K562 (cell line): Measurements from ENCODE around the gene ZBTB47. TPM values are rescaled to one million over a fixed set of nuclear protein-coding genes. Genes with fewer than 3 reads are reported as not detected.

ENCODE experiments used
- ATAC-seq: fragments of 200-7000 bp; cut with Tn5 transposase; 3 replicates; pipeline ENCODE4 v1.9.1; 2020; ENCODE audit warnings: moderate library complexity
- BruUV-seq: library from RNA; stranded (reverse); fragments of 400-500 nt; replicated peaks from 2 replicates; lab custom pipeline; 2021; lab: Mats Ljungman, UMichigan
- CTCF ChIA-PET: fragments of 300-600 bp; formaldehyde crosslinking; extraction: SDS; loops from one replicate; lab custom pipeline; 2021; ENCODE audit warnings: low intra/inter-chr PET ratio; lab: Yijun Ruan, JAX
- POLR2A ChIA-PET: fragments of 300-600, 350-650 bp; sonication (Branson Sonifier 250); formaldehyde crosslinking; extraction: SDS; loops from one replicate; lab custom pipeline; 2021; ENCODE audit warnings: antibody characterized with exemption, inconsistent platforms; lab: Yijun Ruan, JAX
- DNase-seq, 4 experiments: peaks; one replicate each; pipeline versions ENCODE4 v3.0.0 to v3.0.0-alpha.2; 2011 to 2018; ENCODE audit warnings: low spot score in 3 of 4, mixed read lengths in 3 of 4; ENCODE audit errors: extremely low read depth in 1 of 4
- FAIRE-seq: peaks from 2 replicates; lab custom pipeline; 2011; peaks lifted over from hg19 to GRCh38; lab: Jason Lieb, UNC
- H2AFZ ChIP-seq: 2 replicates; pipeline ENCODE4 v1.6.0; 2011; ENCODE audit warnings: low read depth, low read length, control low read depth, inconsistent platforms
- H3K27ac ChIP-seq: fragments of 200-600 bp; 3 replicates; pipeline ENCODE4 v1.8.0; 2011; ENCODE audit warnings: low read depth, mild to moderate bottlenecking, control low read depth, inconsistent platforms, low read length, moderate library complexity, mixed read lengths; ENCODE audit errors: extremely low read depth
- H3K27me3 ChIP-seq, 2 experiments: fragments of 300-600 bp in 1 of 2; 2 replicates in 1 of 2; 3 replicates in 1 of 2; pipeline versions ENCODE4 v1.6.0 to v1.8.0; 2011; ENCODE audit warnings: inconsistent platforms in 2 of 2, low read length in 2 of 2, mild to moderate bottlenecking in 1 of 2, mixed read lengths in 1 of 2, moderate library complexity in 1 of 2; ENCODE audit not compliant: control insufficient read depth in 2 of 2, insufficient read depth in 2 of 2
- H3K36me3 ChIP-seq: fragments of 300-600 bp; 3 replicates; pipeline ENCODE4 v1.8.0; 2011; ENCODE audit warnings: mild to moderate bottlenecking, low read length, inconsistent platforms; ENCODE audit not compliant: control insufficient read depth, insufficient read depth
- H3K4me1 ChIP-seq, 2 experiments: fragments of 200-600 bp in 1 of 2; replicated peaks in 1 of 2; 2 replicates in 1 of 2; 3 replicates in 1 of 2; pipeline versions ENCODE4 v1.5.1 to v1.8.0; 2011; ENCODE audit warnings: inconsistent platforms in 2 of 2, low read length in 2 of 2, mild to moderate bottlenecking in 1 of 2, mixed read lengths in 1 of 2, moderate library complexity in 1 of 2; ENCODE audit not compliant: control insufficient read depth in 2 of 2, insufficient read depth in 2 of 2
- H3K4me2 ChIP-seq: 2 replicates; pipeline ENCODE4 v1.6.1; 2011; ENCODE audit warnings: low read length, control low read depth, inconsistent platforms, mixed read lengths; ENCODE audit not compliant: insufficient read depth
- H3K4me3 ChIP-seq: fragments of 200-600 bp; sonication (generic), shearing (Covaris generic); 2 replicates; pipeline ENCODE4 v1.5.1; 2016; ENCODE audit warnings: control low read depth, inconsistent platforms
- H3K79me2 ChIP-seq: fragments of 200-600 bp; 3 replicates; pipeline ENCODE4 v1.8.0; 2011; ENCODE audit warnings: low read length, inconsistent platforms; ENCODE audit not compliant: control insufficient read depth, insufficient read depth
- H3K9ac ChIP-seq, 2 experiments: 2 replicates each; pipeline versions ENCODE4 v1.6.0 to v1.6.1; 2011; ENCODE audit warnings: low read depth in 2 of 2, low read length in 2 of 2, control low read depth in 1 of 2, inconsistent platforms in 1 of 2, mild to moderate bottlenecking in 1 of 2, mixed read lengths in 1 of 2; ENCODE audit not compliant: insufficient read depth in 1 of 2
- H3K9me1 ChIP-seq: one replicate; pipeline ENCODE4 v1.6.0; 2011; ENCODE audit warnings: inconsistent platforms, mild to moderate bottlenecking, low read length, moderate library complexity; ENCODE audit not compliant: control insufficient read depth, insufficient read depth
- H3K9me3 ChIP-seq: replicated peaks from 2 replicates; pipeline ENCODE4 v1.5.1; 2011; ENCODE audit warnings: low read depth, low read length, inconsistent platforms; ENCODE audit not compliant: control insufficient read depth, insufficient read depth
- H4K20me1 ChIP-seq: replicated peaks from 2 replicates; pipeline ENCODE4 v1.6.1; 2011; ENCODE audit warnings: low read length, inconsistent platforms, mixed read lengths; ENCODE audit not compliant: control insufficient read depth, insufficient read depth
- NELFE ChIP-seq: IDR thresholded peaks from 2 replicates; pipeline ENCODE4 v1.6.1; 2011; ENCODE audit warnings: mild to moderate bottlenecking; ENCODE audit not compliant: insufficient read depth, insufficient read length
- ZNF133 ChIP-seq: fragments of 250-450 bp; sonication (Bioruptor Pico); IDR thresholded peaks from 2 replicates; pipeline ENCODE4 v1.4.0; 2020; ENCODE audit warnings: mild to moderate bottlenecking
- WGBS: fragments of 100-300 bp; shearing (Covaris generic); methylation state at CpG from one replicate; pipeline ENCODE4 v1.1.6; 2016; ENCODE audit warnings: low coverage, mixed read lengths; ENCODE audit not compliant: insufficient coverage; ENCODE audit errors: missing lambda C conversion rate; 5-methylcytosine and 5-hydroxymethylcytosine counted together
- in situ Hi-C: fragments of 300-500 bp; cut with MboI; formaldehyde crosslinking; loops from 4 replicates; pipeline ENCODE4 v1.15.0; 2018; ENCODE audit warnings: inconsistent platforms, mixed read lengths
- intact Hi-C: fragments of 100-400 bp; cut with micrococcal nuclease; formaldehyde crosslinking; loops from 2 replicates; pipeline ENCODE4 v1.14.2; 2022
- polyA plus RNA-seq, 8 experiments: library from polyadenylated mRNA; depleted of rRNA in 4 of 8; stranded (reverse) in 5 of 8; unstranded in 3 of 8; fragments of >200 nt; fragmentation: Nextera tagmentation in 2 of 8; fragmentation: Illumina TruSeq in 1 of 8; extraction: Ambion mirVana in 2 of 8; extraction: Trizol in 1 of 8; gene quantifications; 2 replicates each; pipeline versions ENCODE4 v1.2.1 to v1.2.3, GENCODE V29; 2011 to 2014; ENCODE audit warnings: inconsistent platforms in 1 of 8, missing spikeins in 1 of 8
- total RNA-seq, 7 experiments: library from RNA; depleted of rRNA in 6 of 7; stranded (reverse); fragments of >200 nt in 6 of 7; fragmentation: Illumina TruSeq in 2 of 7; extraction: Trizol in 2 of 7; gene quantifications; 2 replicates each; pipeline versions ENCODE4 v1.2.1 to v1.2.3, GENCODE V29; 2011 to 2021; ENCODE audit warnings: low replicate concordance in 1 of 7
- TF ChIP-seq, protein P1 (sequence below): sonication (generic); formaldehyde crosslinking; IDR thresholded peaks from 2 replicates; pipeline ENCODE4 v1.8.0; 2023; ENCODE audit warnings: missing genetic modification reagents, mild to moderate bottlenecking, borderline replicate concordance
- TF ChIP-seq, protein P2 (sequence below), 2 experiments: fragments of 450-650 bp; IDR thresholded peaks; 2 replicates each; pipeline ENCODE4 v1.6.1; 2016; ENCODE audit warnings: mild to moderate bottlenecking in 2 of 2, borderline replicate concordance in 1 of 2, low read depth in 1 of 2, moderate library complexity in 1 of 2

ZBTB47 gene
- total and polyA plus RNA-seq, 9 of the 15 experiments (the other 6 are each of a cell fraction or from before 2014, with no cell fraction given) = 0.11 to 4.6 (median 1.7) TPM; not detected in 1

DNA sequence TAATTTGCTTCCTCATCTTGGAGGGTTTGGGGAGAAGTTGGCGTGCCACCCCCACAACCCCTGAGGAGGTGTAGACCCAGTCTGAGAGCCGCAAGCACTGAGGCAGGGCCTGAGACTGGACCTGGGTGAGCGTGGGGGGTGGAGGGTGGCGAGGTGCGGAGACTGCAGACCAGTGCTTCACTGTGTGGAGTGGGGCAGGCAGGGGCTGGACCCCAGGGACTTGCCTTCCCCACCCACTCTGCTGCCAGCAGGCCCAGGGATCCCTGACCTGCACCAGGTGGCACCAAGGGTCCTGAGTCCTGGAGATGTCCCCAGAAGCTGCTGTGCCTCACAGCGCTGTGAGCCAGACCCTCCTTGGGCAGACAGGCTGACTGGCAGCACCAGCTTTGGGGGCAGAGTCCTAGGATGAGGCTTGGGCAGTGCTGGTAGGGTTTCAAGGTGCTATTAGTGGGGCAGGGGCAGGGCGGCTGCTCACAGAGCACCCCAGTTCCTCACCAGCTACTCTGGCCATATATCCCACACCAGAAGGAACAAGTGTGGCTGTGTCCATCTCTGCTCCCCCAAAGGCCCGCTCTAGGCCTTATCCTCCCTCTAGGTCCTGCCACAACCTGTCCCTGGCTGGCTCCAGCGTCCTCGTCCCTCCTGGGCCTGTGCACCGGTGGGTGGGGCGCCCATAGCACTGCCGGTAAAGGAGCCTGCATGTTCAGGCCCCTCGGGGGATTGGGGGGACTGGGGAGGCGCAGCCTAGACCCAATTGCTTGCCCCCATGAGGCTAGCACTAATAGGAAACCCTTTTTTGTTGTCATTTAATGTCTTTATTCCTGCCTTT is 11.8 kb downstream of the ZBTB47 start:
- Histone ChIP-seq H3K4me3 (no peak overlapping the region), H3K9me1 (no peaks in the 10 kb centered on the region), H3K4me2 (no peak overlapping the region), H3K9me3 (no peaks in the 10 kb centered on the region), H3K27ac (no peak overlapping the region), H3K9ac (peak overlapping the region in 1 of 2 experiments; percentile 36; a peak in 1 of 4 replicates), H3K36me3 (no peaks in the 10 kb centered on the region), H4K20me1 (peaks cover 11% of the 10 kb centered on the region; the same call in 1 of the 2 replicates), H3K4me1 (peaks cover 4 to 10% of the 10 kb centered on the region in 2 experiments; a peak in 4 of 5 replicates), H2AFZ (no peak overlapping the region), H3K79me2 (no peaks in the 10 kb centered on the region), H3K27me3 (peaks cover 0 to 16% of the 10 kb centered on the region in 2 experiments; a peak in 2 of 5 replicates)
- 21% methylated on average over 15 of the region's 15 CpGs for WGBS
- no TSS peak for BruUV-seq
- DNase-seq = no peak
- FAIRE-seq = no peak
- intact Hi-C loops (no loop called here), in situ Hi-C loops (no loop called here)
- CTCF ChIA-PET = no interaction called here
- peak; percentile 5; the same call in 1 of the 3 replicates for ATAC-seq
- POLR2A ChIA-PET = interaction anchor here (0.7 to 1.1 kb wide), 3 partner anchors 11 to 89 kb away, joined by 3 to 5 read pairs (median 3); no protein-coding TSS in a partner anchor
- TF ChIP-seq NELFE (no peak), ZNF133 (CRISPR knock-in tag) (no peak)
- TF ChIP-seq, protein P1, sequence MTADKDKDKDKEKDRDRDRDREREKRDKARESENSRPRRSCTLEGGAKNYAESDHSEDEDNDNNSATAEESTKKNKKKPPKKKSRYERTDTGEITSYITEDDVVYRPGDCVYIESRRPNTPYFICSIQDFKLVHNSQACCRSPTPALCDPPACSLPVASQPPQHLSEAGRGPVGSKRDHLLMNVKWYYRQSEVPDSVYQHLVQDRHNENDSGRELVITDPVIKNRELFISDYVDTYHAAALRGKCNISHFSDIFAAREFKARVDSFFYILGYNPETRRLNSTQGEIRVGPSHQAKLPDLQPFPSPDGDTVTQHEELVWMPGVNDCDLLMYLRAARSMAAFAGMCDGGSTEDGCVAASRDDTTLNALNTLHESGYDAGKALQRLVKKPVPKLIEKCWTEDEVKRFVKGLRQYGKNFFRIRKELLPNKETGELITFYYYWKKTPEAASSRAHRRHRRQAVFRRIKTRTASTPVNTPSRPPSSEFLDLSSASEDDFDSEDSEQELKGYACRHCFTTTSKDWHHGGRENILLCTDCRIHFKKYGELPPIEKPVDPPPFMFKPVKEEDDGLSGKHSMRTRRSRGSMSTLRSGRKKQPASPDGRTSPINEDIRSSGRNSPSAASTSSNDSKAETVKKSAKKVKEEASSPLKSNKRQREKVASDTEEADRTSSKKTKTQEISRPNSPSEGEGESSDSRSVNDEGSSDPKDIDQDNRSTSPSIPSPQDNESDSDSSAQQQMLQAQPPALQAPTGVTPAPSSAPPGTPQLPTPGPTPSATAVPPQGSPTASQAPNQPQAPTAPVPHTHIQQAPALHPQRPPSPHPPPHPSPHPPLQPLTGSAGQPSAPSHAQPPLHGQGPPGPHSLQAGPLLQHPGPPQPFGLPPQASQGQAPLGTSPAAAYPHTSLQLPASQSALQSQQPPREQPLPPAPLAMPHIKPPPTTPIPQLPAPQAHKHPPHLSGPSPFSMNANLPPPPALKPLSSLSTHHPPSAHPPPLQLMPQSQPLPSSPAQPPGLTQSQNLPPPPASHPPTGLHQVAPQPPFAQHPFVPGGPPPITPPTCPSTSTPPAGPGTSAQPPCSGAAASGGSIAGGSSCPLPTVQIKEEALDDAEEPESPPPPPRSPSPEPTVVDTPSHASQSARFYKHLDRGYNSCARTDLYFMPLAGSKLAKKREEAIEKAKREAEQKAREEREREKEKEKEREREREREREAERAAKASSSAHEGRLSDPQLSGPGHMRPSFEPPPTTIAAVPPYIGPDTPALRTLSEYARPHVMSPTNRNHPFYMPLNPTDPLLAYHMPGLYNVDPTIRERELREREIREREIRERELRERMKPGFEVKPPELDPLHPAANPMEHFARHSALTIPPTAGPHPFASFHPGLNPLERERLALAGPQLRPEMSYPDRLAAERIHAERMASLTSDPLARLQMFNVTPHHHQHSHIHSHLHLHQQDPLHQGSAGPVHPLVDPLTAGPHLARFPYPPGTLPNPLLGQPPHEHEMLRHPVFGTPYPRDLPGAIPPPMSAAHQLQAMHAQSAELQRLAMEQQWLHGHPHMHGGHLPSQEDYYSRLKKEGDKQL (CRISPR knock-in tag) = no peak
- TF ChIP-seq, protein P2, sequence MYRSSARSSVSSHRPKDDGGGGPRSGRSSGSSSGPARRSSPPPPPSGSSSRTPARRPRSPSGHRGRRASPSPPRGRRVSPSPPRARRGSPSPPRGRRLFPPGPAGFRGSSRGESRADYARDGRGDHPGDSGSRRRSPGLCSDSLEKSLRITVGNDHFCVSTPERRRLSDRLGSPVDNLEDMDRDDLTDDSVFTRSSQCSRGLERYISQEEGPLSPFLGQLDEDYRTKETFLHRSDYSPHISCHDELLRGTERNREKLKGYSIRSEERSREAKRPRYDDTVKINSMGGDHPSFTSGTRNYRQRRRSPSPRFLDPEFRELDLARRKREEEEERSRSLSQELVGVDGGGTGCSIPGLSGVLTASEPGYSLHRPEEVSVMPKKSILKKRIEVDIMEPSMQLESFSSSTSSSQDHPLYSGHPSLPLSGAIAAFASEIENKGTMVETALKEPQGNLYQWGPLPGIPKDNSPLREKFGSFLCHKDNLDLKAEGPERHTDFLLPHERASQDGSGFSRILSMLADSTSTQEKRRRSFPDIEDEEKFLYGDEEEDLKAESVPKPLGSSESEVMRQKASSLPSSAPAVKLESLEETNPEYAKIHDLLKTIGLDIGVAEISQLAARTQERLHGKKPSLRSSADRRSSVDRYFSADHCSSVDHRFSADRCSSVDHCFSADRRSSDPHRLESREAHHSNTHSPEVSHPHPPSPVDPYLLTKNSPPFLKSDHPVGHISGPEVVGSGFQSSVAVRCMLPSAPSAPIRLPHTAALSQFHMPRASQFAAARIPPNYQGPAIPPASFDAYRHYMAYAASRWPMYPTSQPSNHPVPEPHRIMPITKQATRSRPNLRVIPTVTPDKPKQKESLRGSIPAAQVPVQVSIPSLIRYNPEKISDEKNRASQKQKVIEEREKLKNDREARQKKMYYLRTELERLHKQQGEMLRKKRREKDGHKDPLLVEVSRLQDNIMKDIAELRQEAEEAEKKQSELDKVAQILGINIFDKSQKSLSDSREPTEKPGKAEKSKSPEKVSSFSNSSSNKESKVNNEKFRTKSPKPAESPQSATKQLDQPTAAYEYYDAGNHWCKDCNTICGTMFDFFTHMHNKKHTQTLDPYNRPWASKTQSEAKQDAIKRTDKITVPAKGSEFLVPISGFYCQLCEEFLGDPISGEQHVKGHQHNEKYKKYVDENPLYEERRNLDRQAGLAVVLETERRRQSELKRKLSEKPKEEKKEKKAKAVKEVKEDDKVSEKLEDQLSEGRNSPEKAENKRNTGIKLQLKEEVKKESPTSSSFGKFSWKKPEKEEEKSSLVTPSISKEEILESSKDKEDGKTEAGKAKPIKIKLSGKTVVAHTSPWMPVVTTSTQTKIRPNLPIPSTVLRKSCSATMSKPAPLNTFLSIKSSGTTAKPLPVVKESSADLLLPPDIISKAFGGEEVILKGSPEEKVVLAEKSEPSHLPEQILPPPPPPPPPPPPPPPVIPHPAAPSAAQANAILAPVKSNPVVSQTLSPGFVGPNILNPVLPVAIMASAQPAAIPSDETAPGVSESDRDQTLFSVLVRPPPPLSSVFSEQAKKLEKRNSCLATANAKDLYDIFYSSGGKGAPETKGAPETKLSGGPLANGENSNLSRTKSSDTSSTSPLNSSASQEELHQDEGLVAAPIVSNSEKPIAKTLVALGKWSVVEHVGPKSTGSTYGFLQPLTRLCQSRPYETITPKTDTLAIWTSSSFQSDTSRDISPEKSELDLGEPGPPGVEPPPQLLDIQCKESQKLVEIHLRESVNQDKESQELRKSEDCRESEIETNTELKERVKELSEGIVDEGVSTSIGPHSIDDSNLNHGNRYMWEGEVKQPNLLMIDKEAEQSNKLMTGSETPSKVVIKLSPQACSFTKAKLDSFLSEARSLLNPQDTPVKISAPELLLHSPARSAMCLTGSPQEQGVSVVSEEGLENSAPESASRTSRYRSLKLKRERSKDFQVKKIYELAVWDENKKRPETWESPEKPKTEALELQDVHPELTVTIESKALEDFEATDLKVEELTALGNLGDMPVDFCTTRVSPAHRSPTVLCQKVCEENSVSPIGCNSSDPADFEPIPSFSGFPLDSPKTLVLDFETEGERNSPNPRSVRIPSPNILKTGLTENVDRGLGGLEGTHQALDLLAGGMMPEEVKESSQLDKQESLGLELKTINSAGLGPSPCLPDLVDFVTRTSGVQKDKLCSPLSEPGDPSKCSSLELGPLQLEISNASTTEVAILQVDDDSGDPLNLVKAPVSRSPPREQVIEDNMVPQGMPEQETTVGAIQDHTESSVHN (IDR thresholded peaks at IDR 0.05; ENCODE audit: borderline replicate concordance in 1 of 2, low read depth in 1 of 2) = no peak
